ENCODE data around the gene IL22RA1.

The IL22RA1 gene, protein sequence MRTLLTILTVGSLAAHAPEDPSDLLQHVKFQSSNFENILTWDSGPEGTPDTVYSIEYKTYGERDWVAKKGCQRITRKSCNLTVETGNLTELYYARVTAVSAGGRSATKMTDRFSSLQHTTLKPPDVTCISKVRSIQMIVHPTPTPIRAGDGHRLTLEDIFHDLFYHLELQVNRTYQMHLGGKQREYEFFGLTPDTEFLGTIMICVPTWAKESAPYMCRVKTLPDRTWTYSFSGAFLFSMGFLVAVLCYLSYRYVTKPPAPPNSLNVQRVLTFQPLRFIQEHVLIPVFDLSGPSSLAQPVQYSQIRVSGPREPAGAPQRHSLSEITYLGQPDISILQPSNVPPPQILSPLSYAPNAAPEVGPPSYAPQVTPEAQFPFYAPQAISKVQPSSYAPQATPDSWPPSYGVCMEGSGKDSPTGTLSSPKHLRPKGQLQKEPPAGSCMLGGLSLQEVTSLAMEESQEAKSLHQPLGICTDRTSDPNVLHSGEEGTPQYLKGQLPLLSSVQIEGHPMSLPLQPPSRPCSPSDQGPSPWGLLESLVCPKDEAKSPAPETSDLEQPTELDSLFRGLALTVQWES

DNA sequence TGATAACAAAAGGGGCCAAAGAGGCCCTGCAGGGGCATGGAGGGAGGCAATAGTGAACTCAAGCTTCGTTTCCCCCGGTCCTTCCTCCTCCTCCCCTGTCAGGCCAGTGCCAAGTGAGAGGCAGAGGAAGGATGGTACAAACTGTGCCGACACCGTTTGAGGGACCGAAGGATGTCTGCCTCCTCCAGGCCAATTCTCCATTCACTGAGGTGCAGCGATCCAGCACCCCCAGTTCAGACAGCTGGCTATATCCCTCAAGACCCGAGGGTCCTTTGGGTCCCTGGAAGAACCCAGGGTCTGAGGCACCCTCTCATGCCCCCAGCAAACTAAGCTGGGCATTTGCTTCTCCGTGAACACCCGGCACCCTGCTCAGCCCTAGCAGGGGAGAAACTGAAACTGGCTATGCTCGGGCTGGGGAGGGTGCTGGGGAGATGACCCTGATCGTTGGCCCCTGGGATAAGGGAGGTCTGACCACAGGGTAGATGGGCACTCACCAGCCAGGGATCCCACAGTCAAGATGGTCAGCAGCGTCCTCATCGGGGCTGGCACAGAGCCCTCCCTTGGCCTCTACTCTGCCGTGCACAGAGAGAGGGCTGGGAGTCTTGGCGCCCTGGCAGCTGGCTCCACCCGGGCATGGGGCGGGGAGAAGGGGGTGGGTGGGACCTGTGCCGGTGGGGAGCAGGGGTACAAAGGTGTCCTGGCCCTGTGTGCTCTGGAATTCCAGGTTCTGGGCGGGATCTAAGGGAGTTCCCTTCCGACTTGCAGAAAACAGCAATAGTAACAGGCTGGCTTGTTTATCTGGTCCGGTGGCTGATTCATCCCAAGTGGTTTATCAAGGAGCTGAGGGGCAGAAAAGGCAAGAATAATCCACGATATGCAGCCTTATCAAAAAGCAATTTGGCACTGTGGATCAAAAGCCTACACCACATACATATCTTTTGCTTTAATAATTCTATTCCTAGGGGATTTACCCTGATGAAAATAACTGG is at the start of gene IL22RA1:
IL22RA1 (minus strand) TSS at position 595 of the 989 bp plus-strand sequence; CDS start at position 537, 58 bp downstream.
- no peak for DNase-seq

DNA sequence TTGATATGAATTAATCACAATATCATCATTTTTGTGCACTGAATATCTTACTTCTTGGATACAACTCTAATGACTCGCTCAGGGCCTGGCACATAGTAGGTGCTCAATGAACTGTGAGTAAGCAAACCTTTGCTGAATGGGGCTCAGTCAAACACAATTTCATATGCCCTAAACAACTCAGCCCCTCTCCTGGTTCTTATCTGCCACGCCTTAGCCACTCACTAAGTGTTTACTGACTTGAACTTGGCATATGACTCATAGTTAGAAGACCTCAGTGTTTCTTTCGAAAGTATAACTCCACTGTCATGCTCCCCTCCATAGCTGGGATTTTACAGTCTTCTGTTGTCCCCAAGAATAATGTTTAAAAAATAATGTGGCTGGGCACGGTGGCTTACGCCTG is 48.9 kb upstream of the IL22RA1 start:
- DNase-seq, result no peak

DNA sequence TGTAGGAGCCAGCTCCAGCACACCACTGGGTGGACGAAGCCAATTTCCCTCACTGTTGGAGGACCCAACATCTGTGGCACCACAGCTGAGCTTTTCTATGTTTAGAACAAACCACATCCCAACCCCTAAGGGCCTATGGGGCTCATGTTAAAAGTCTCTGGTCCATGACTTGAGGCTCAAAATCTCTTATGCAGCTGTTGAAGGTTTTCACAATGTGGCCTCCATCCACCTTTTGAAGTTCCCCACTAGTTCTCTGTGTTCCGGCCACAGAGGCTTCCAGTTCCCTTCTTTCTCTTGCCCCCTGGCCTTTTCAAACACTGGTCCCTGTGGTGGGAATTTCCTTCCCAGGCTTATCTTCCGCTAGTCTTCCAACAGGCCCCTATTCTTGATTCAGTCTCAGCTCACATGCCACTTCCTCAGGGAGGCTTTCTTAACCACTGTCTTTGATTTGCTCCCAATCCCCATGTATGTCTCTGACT is 48.1 kb upstream of the IL22RA1 start:
- no peak for DNase-seq

- DNase-seq, result no peak
Observed at GRCh38 chr1:24189528-24189927, 46.6 kb upstream of the IL22RA1 start.

DNA sequence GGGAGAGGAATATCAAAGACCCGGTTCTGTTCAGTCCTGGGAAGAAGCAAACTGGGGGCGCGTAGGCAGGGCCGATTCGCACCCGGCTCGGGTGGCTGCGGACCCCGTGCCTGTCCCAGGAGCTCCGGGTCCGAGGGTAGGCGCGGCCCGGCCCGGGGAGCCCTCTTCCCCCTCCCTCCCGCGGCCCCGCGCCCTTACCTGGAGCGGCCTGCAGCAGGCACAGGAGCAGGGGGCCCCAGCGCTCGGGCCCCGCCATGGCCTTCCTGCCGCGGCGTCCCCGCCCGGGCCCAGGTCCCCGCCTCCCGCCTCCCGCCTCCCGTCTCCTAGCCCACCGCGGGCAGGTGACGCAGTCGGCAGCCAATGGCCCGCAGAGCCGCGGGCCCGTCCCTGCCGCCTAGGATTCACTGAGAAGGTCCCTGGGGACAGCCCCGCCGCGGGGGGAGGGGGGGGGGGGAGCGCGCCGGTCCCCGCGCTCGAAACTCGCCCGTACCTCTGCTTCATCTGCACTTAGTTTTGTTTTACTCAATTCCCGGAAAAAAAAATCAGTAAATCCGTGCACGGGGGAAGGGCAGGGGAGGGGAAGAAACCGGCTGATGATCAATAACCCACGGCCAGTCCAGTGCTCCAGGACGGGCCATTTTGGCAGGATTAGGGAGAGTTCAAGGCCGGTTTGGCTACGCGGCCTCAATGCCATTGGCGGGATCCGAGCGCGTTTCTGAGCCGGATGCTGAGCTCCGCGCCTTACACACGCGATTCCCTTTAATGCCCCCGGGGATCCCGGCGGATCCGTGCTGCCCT is 44.3 kb upstream of the IL22RA1 start, which contains the start of gene IFNLR1:
IFNLR1 (minus strand) TSS at position 297 of the 798 bp plus-strand sequence; CDS start at position 256, 41 bp downstream.
- no peak for DNase-seq

- DNase-seq, result no peak
Observed at GRCh38 chr1:24186711-24186992, 43.7 kb upstream of the IL22RA1 start.

DNA sequence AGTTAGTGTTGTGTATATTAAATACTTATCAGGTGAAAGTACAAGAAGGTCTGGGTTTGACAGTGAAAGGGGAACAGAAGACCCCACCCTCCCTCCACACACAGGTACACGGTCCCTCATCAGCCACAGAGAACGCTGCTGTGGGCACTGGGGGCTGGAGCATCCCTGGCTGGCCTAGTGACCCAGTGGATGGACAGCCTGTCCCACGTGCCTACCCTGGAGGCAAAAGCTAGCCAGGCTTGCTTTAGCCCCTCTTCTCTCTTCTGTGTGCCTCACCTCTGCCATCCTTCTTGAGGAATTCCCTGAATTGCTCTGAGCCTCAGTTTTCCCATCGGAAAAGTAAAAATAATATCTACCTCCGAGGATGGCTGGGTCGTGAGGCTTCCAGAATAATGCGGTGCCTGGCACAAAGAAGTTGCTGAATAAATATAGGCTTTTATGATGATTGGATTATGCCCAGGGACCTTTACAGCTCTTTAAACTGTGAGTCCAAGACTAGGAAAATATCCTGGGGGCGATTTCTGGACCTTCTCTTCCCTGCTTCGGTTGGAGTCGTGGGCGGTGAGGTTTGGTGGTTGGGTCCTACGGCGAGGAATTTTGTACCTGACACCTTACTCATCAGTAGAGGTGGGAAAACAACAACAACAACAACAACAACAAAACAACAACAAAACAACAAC is 43.2 kb upstream of the IL22RA1 start:
- no peak for DNase-seq

GRCh38 chr1:24185076-24185475 is 42.1 kb upstream of the IL22RA1 start:
- DNase-seq, result no peak

GRCh38 chr1:24182061-24182460 is 39.1 kb upstream of the IL22RA1 start:
- DNase-seq, result no peak

GRCh38 chr1:24181619-24182018 is 38.7 kb upstream of the IL22RA1 start:
- DNase-seq, result no peak

DNA sequence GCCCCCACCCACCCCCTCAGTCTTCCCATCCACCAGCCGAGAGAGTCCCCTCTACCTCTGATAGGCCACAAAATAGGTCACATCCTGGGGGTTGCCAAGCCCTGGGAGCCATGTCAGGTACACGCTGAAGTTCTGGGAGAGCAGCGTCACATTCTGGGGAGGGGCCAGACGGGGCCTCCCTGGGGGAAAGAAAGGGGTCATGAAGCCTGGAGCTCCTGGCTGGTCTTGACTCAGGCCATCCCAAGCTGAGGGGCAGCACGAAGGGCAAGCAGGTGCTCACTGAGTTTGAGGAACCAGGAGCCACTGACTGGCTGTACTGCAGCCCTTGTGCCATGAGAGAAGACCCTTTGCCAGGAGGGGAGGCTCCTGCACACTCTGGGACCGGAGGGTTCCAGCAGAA is 37.7 kb upstream of the IL22RA1 start:
- DNase-seq, result no peak

DNA sequence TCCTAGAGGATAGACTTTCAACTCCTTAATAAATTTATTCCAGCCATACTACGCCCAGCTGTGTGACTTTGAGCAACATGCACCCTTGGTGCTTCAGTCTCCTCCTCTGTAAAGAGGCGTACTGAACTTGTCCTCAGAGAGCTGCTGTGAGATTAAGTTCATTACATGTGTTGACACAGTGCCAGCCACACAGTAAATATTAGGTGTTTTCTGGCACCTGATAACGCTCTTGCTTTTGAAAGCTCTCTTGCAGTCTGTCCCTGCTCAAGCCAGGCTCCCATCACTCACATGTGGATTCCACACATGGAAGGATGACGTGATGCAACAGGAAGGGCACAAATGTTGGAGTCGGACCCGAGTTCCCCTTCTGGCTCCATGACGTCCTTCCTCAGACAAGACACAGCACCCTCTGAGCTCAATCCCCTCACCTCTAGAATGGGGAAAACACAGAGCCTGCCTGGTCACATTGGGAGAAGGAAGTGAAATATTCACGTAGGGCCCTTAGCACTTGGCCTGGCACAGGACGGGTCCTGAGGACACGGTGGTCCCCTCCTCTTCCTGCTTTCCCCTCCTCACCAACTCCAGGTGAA is 36.4 kb upstream of the IL22RA1 start:
- no peak for DNase-seq

- no peak for DNase-seq
Observed at GRCh38 chr1:24178407-24178806, 35.5 kb upstream of the IL22RA1 start.

DNA sequence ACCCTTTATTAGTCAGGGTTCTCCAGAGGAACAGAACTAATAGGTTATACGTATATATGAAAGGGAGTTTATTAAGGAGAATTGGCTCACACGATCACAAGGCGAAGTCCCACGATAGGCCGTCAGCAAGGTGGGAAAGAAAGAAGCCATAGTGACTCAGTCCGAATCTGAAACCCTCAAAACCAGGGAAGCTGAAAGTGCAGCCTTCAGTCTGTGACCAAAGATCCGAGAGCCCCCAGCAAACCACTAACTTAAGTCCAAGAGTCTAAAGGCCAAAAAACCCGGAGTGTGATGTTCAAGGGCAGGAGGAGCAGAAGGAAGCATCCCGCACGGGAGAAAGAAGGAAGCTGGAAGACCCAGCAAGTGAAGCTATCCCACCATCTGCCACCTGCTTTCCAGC is 34.2 kb upstream of the IL22RA1 start:
- DNase-seq, result no peak

DNA sequence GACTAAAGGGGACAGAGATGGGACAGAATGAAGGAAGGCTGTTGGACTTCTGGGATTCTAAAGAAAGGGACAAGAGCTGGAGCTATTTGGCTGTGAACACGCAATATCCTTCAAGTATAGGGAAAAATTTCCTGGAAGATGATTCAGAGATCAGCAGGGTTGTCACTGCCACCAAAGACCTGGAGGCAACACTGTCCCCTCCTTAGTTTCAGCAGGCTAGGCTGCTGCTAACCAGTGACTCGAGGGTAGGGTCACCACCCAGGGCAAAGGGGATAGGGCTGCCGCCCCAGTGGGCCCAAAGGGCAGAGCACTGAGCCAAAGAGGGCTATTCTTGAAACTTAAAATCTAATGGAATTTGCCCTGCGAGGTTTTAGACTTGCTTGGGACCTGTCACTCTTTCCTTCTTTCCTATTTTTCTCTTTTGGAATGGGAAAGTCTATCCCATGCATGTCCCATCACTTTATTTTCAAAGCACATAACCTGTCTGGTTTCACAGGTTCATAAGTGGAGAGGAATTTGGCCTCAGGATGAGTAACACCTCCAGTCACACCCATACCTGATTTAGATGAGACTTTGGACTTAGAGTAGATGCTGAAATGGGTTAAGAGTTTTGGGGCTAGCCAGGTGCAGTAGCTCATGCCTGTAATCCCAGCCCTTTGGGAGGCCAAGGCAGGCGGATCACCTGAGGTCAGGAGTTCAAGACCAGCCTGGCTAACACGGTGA is 32.3 kb upstream of the IL22RA1 start:
- no peak for DNase-seq

DNA sequence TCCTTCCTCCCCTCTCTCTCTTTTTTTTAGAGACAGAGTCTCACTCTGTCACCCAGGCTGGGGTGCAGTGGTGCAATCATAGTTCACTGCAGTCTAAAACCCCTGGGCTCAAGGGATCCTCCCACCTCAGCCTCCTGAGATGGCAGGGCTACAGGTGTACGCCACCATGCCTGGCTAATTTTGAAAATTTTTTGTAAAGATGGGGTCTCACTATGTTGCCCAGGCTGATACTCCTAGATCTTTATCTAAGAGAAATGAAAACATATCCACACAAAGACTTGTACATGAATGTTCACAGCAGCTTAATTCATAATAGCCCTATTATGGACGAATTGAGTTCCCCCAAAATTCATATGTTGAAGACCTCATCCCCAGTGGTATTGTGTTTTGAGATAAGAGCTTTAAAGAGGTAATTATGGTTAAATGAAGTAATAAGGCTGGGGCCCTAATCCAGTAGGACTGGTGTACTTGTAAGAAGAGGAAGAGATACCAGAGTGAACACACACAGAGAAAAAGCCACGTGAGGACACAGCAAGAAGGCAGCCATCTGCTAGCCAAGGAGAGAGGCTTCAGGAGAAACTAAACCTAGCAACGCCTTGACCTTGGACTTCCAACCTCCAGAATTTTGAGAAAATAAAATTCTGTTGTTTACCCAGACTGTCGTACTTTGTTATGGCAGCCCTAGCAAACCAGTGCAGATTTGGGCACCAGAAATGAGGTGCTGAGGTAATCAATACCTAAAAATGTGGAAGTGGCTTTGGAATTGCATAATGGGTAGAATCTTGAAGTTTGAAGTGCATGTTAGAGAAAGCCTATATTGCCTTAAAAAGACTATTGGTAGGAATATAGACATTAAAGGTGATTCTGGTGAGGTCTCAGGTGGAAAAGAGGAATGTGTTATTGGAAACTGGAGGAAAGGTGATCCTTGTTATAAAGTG is 31.0 kb upstream of the IL22RA1 start:
- DNase-seq, result no peak

DNA sequence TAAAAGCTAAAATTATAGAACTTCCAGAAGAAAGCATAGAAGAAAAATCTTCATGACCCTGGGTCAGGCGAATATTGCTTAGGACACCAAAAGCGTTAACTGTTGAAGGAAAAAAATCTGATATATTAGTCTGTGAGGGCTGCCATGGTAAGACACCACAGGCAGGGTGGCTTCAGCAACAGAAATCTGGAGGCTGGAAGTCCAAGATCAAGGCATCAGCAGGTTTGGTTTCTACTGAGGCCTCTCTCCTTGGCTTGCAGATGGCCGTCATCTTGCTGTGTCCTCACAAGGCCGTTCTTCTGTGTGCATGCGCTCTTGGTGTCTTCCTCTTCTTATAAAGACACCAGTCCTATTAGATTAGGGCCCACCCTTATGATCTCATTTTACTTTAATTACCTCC is 29.7 kb upstream of the IL22RA1 start:
- DNase-seq, result no peak

DNA sequence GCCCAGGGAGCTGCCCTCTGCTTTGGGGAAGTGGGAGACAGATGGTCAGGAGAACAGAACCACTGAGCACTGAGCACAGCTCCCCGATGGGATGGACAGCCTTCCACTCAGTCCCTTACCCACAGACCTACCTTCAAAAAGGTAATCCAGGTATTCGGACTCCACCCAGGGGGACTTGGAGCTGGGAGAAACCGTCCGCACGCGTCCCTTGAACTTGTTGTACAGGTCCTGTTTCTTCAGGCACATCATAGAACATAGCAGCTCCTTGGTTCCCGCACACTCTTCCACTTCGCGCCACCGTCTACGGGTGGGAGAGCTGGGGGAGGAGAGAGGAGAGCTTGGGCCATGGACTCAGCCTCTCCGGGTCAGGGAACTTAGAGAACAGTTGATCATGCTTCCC is 26.3 kb upstream of the IL22RA1 start:
- no peak for DNase-seq

GRCh38 chr1:24168245-24168644 is 25.3 kb upstream of the IL22RA1 start:
- DNase-seq, result no peak

- no peak for DNase-seq
Observed at GRCh38 chr1:24167008-24167407, 24.1 kb upstream of the IL22RA1 start.

All from NCI-H187 treated with DMSO at 0.1 percent for 48 hours (cell line).